ENCODE results near the gene TRIM17. TPM values are rescaled to one million over a fixed set of nuclear protein-coding genes. Genes with fewer than 3 reads are reported as not detected.
A peak's percentile ranks its signal among the peaks of the same experiment; 100 is the strongest.

Gene TRIM17
- total and polyA plus RNA-seq, 9 of the 15 experiments (the other 6 are each of a cell fraction or from before 2014, with no cell fraction given), result not detected

DNA sequence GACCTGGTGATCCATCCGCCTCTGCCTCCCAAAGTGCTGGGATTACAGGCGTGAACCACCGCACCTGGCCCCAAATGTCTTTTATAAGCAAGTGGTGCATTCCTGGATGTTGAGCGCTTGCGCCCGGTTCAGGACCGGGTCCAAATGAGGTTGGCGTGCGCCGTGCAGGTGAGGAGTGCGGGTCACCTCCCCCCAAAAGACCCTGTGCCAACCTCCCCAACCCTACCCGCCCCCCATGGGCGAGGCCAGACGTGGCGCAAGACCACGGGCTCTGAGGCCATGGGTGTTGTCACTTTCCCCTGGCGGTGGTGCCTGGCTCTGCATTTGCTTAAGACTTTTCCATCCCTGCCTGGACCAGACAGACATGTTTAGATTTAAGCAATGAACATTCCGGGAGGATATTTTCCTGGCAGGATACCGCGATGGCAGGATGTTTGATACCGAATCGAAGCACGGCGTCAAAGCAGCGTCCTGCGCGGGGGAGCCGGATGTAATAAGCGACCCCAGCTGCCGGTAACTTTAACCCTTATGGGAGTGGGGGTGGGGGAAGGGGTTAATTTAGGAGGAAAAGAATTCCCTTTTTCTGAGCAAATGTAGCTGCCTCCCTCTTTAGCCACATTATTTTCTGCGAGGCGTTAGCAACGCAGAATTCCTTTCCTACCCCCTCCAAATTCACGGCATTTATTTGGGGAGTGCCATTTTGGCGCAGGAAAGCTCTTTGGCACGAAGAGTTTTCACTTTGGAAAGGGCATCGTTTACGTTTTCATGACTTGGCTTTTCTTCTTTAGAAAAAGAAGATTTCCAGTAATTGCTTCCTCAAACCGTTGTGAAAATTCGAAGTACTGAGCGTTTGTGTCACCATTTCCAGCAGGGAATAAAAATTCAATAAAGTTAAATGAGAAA lies 42.7 kb upstream of the TRIM17 start (continued):
- TF ChIP-seq, protein P1, sequence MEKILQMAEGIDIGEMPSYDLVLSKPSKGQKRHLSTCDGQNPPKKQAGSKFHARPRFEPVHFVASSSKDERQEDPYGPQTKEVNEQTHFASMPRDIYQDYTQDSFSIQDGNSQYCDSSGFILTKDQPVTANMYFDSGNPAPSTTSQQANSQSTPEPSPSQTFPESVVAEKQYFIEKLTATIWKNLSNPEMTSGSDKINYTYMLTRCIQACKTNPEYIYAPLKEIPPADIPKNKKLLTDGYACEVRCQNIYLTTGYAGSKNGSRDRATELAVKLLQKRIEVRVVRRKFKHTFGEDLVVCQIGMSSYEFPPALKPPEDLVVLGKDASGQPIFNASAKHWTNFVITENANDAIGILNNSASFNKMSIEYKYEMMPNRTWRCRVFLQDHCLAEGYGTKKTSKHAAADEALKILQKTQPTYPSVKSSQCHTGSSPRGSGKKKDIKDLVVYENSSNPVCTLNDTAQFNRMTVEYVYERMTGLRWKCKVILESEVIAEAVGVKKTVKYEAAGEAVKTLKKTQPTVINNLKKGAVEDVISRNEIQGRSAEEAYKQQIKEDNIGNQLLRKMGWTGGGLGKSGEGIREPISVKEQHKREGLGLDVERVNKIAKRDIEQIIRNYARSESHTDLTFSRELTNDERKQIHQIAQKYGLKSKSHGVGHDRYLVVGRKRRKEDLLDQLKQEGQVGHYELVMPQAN (IDR thresholded peaks at IDR 0.05; ENCODE audit: borderline replicate concordance), result no peak
- TF ChIP-seq FOXJ2 (tag; IDR thresholded peaks at IDR 0.05) (no peak; the same call in 1 of the 2 replicates), ZC3H4 (CRISPR knock-in tag; IDR thresholded peaks at IDR 0.05; ENCODE audit: borderline replicate concordance) (peak; percentile 72; the same call in 1 of the 2 replicates), ZC3H11A (IDR thresholded peaks at IDR 0.05; ENCODE audit: low read depth, low read length) (no peak), ZNF436 (CRISPR knock-in tag; IDR thresholded peaks at IDR 0.05) (no peak), ZNF699 (CRISPR knock-in tag; IDR thresholded peaks at IDR 0.05; ENCODE audit: insufficient replicate concordance) (no peak), ZBED1 (IDR thresholded peaks at IDR 0.05) (no peak), USF1 (CRISPR knock-in tag; IDR thresholded peaks at IDR 0.05) (no peak), TSC22D4 (tag; IDR thresholded peaks at IDR 0.05) (no peak), SIN3B (IDR thresholded peaks at IDR 0.05; ENCODE audit: low read depth) (no peak; the same call in 1 of the 2 replicates), NFRKB (IDR thresholded peaks at IDR 0.05; ENCODE audit: low read depth) (0 out of 2 replicates have a peak, but pooled peaks have one; percentile 50), ATF3 (IDR thresholded peaks at IDR 0.05) (peak; percentile 46; the same call in 1 of the 2 replicates), ATF3 (CRISPR knock-in tag; conservative IDR thresholded peaks at IDR 0.05) (no peak), BHLHE40 (IDR thresholded peaks at IDR 0.05; ENCODE audit: low read length) (peak; percentile 38; the same call in 1 of the 2 replicates), CXXC5 (CRISPR knock-in tag; IDR thresholded peaks at IDR 0.05) (peak; percentile 16), ZBTB17 (CRISPR knock-in tag; IDR thresholded peaks at IDR 0.05) (0 out of 2 replicates have a peak, but pooled peaks have one; percentile 73), HDGF (IDR thresholded peaks at IDR 0.05) (0 out of 2 replicates have a peak, but pooled peaks have one; percentile 32), ATF1 (CRISPR knock-in tag; IDR thresholded peaks at IDR 0.05) (no peak), ATF1 (tag; IDR thresholded peaks at IDR 0.05) (peak; percentile 10), CTBP1 (IDR thresholded peaks at IDR 0.05; ENCODE audit: borderline replicate concordance) (peak; percentile 95), HEY1 (CRISPR knock-in tag; IDR thresholded peaks at IDR 0.05; ENCODE audit: borderline replicate concordance) (no peak)
- TF ChIP-seq, protein P2, sequence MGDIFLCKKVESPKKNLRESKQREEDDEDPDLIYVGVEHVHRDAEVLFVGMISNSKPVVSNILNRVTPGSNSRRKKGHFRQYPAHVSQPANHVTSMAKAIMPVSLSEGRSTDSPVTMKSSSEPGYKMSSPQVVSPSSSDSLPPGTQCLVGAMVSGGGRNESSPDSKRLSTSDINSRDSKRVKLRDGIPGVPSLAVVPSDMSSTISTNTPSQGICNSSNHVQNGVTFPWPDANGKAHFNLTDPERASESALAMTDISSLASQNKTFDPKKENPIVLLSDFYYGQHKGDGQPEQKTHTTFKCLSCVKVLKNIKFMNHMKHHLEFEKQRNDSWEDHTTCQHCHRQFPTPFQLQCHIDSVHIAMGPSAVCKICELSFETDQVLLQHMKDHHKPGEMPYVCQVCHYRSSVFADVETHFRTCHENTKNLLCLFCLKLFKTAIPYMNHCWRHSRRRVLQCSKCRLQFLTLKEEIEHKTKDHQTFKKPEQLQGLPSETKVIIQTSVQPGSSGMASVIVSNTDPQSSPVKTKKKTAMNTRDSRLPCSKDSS (IDR thresholded peaks at IDR 0.05; ENCODE audit: low read depth, partially characterized antibody), result no peak
- TF ChIP-seq, protein P3, sequence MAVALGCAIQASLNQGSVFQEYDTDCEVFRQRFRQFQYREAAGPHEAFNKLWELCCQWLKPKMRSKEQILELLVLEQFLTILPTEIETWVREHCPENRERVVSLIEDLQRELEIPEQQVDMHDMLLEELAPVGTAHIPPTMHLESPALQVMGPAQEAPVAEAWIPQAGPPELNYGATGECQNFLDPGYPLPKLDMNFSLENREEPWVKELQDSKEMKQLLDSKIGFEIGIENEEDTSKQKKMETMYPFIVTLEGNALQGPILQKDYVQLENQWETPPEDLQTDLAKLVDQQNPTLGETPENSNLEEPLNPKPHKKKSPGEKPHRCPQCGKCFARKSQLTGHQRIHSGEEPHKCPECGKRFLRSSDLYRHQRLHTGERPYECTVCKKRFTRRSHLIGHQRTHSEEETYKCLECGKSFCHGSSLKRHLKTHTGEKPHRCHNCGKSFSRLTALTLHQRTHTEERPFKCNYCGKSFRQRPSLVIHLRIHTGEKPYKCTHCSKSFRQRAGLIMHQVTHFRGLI (CRISPR knock-in tag; IDR thresholded peaks at IDR 0.05), result no peak

Measured in K562 (cell line).